IMR-90 (cell line): ENCODE results near the gene KLRB1. TPM values are rescaled to one million over a fixed set of nuclear protein-coding genes. Genes with fewer than 3 reads are reported as not detected.

Experiments used
- ATAC-seq: fragments of 200-7000 bp; cut with Tn5 transposase; 2 replicates; pipeline ENCODE4 v1.9.1; 2020; ENCODE audit warnings: low read depth, mild to moderate bottlenecking, moderate library complexity
- BruUV-seq: library from RNA; stranded (reverse); fragments of 400-500 nt; replicated peaks from 2 replicates; lab custom pipeline; 2021; lab: Mats Ljungman, UMichigan
- CTCF ChIA-PET: fragments of 300-600 bp; formaldehyde crosslinking; extraction: SDS; loops from one replicate; lab custom pipeline; 2021; ENCODE audit warnings: antibody characterized with exemption; lab: Yijun Ruan, JAX
- POLR2A ChIA-PET: fragments of 300-600 bp; sonication (Branson Sonifier 250); formaldehyde crosslinking; loops from one replicate; lab custom pipeline; 2022; ENCODE audit warnings: antibody characterized with exemption; ENCODE audit not compliant: unreplicated experiment; lab: Charles Lee
- DNase-seq: peaks from one replicate; pipeline ENCODE4 v3.0.0; 2013
- H2AFZ ChIP-seq: replicated peaks from 2 replicates; pipeline ENCODE3; 2013; ENCODE audit warnings: low read length, mild to moderate bottlenecking; ENCODE audit not compliant: poor library complexity
- H2AK5ac ChIP-seq: 2 replicates; pipeline ENCODE4 v1.6.1; 2013; ENCODE audit warnings: low read depth, low read length, inconsistent platforms
- H2AK9ac ChIP-seq: replicated peaks from 2 replicates; pipeline ENCODE3; 2013; ENCODE audit warnings: mild to moderate bottlenecking, low read depth, low read length, moderate library complexity; ENCODE audit not compliant: poor library complexity
- H2BK120ac ChIP-seq: 2 replicates; pipeline ENCODE4 v1.6.1; 2013; ENCODE audit warnings: low read depth, low read length, inconsistent platforms
- H2BK15ac ChIP-seq: 3 replicates; pipeline ENCODE4 v1.6.1; 2013; ENCODE audit warnings: low read depth, low read length, inconsistent platforms
- H2BK20ac ChIP-seq: 2 replicates; pipeline ENCODE4 v1.6.1; 2013; ENCODE audit warnings: low read depth, mild to moderate bottlenecking, inconsistent platforms, low read length, moderate library complexity
- H2BK5ac ChIP-seq: 2 replicates; pipeline ENCODE4 v1.6.1; 2013; ENCODE audit warnings: mild to moderate bottlenecking, low read depth, low read length, inconsistent platforms; ENCODE audit not compliant: poor library complexity, severe bottlenecking
- H3K14ac ChIP-seq: replicated peaks from 2 replicates; pipeline ENCODE4 v1.6.1; 2013; ENCODE audit warnings: low read depth, low read length, inconsistent platforms
- H3K18ac ChIP-seq: 2 replicates; pipeline ENCODE4 v1.6.1; 2013; ENCODE audit warnings: low read depth, low read length, control low read depth
- H3K23ac ChIP-seq: 2 replicates; pipeline ENCODE4 v1.6.1; 2013; ENCODE audit warnings: low read depth, low read length, inconsistent platforms
- H3K27ac ChIP-seq: 2 replicates; pipeline ENCODE4 v1.5.1; 2013; ENCODE audit warnings: mild to moderate bottlenecking, control low read depth, low read length; ENCODE audit not compliant: insufficient read depth
- H3K27me3 ChIP-seq: 2 replicates; pipeline ENCODE4 v1.6.1; 2013; ENCODE audit warnings: low read length; ENCODE audit not compliant: control insufficient read depth, insufficient read depth
- H3K36me3 ChIP-seq: 2 replicates; pipeline ENCODE4 v1.6.1; 2013; ENCODE audit warnings: low read length, mixed read lengths; ENCODE audit not compliant: control insufficient read depth, insufficient read depth
- H3K4ac ChIP-seq: 2 replicates; pipeline ENCODE4 v1.6.1; 2013; ENCODE audit warnings: low read depth, low read length, inconsistent platforms
- H3K4me1 ChIP-seq: 2 replicates; pipeline ENCODE4 v1.6.1; 2013; ENCODE audit warnings: low read length, mixed read lengths; ENCODE audit not compliant: control insufficient read depth, insufficient read depth
- H3K4me2 ChIP-seq: 2 replicates; pipeline ENCODE4 v1.6.1; 2013; ENCODE audit warnings: low read depth, mild to moderate bottlenecking, control low read depth, low read length, moderate library complexity
- H3K4me3 ChIP-seq: 2 replicates; pipeline ENCODE4 v1.5.1; 2013; ENCODE audit warnings: low read depth, mild to moderate bottlenecking, control low read depth, low read length, moderate library complexity; ENCODE audit not compliant: insufficient read depth
- H3K56ac ChIP-seq: 2 replicates; pipeline ENCODE4 v1.6.1; 2013; ENCODE audit warnings: low read length, inconsistent platforms; ENCODE audit not compliant: insufficient read depth; ENCODE audit errors: extremely low read depth
- H3K79me1 ChIP-seq, 2 experiments: 2 replicates each; pipeline ENCODE4 v1.6.1; 2013; ENCODE audit warnings: low read length in 2 of 2, inconsistent platforms in 1 of 2, low read depth in 1 of 2
- H3K9ac ChIP-seq: 2 replicates; pipeline ENCODE4 v1.6.1; 2013; ENCODE audit warnings: low read depth, low read length, control low read depth
- H3K9me1 ChIP-seq: 2 replicates; pipeline ENCODE4 v1.6.1; 2013; ENCODE audit warnings: low read length, inconsistent platforms; ENCODE audit not compliant: insufficient read depth
- H3K9me3 ChIP-seq: 2 replicates; pipeline ENCODE4 v1.6.1; 2013; ENCODE audit warnings: low read length; ENCODE audit not compliant: control insufficient read depth, insufficient read depth
- H4K20me1 ChIP-seq: 2 replicates; pipeline ENCODE4 v1.6.1; 2013; ENCODE audit warnings: low read length, inconsistent platforms; ENCODE audit not compliant: insufficient read depth
- H4K5ac ChIP-seq: 2 replicates; pipeline ENCODE4 v1.6.1; 2013; ENCODE audit warnings: mild to moderate bottlenecking, low read depth, low read length, control low read depth
- H4K8ac ChIP-seq, 2 experiments: 2 replicates each; pipeline ENCODE4 v1.6.1; 2013; ENCODE audit warnings: low read depth in 2 of 2, low read length in 2 of 2, control low read depth in 1 of 2, inconsistent platforms in 1 of 2
- H4K91ac ChIP-seq: 2 replicates; pipeline ENCODE4 v1.6.1; 2013; ENCODE audit warnings: low read depth, low read length, inconsistent platforms; ENCODE audit not compliant: insufficient read depth
- BHLHE40 ChIP-seq: fragments of 150-350 bp; IDR thresholded peaks from 2 replicates; pipeline ENCODE4 v1.6.1; 2016; ENCODE audit warnings: mild to moderate bottlenecking, low read depth, low read length
- CEBPB ChIP-seq: IDR thresholded peaks from 2 replicates; pipeline ENCODE4 v1.6.1; 2012; ENCODE audit warnings: low read depth, low read length, improper control_type of control experiment
- CHD1 ChIP-seq: IDR thresholded peaks from 2 replicates; pipeline ENCODE4 v1.6.1; 2012; ENCODE audit warnings: low read depth, low read length, improper control_type of control experiment
- ELK1 ChIP-seq: fragments of 150-350 bp; IDR thresholded peaks from 2 replicates; pipeline ENCODE4 v1.6.1; 2016; ENCODE audit warnings: low read depth, mild to moderate bottlenecking, low read length, moderate library complexity, borderline replicate concordance
- FOS ChIP-seq: fragments of 150-350 bp; IDR thresholded peaks from 2 replicates; pipeline ENCODE4 v1.6.1; 2016; ENCODE audit warnings: low read depth, low read length
- MAFK ChIP-seq: IDR thresholded peaks from 2 replicates; pipeline ENCODE4 v1.6.1; 2012; ENCODE audit warnings: low read depth, low read length, improper control_type of control experiment
- MAZ ChIP-seq: IDR thresholded peaks from 2 replicates; pipeline ENCODE4 v1.6.1; 2012; ENCODE audit warnings: low read depth, mild to moderate bottlenecking, low read length, improper control_type of control experiment, moderate library complexity, borderline replicate concordance
- MXI1 ChIP-seq: IDR thresholded peaks from 2 replicates; pipeline ENCODE4 v1.6.1; 2012; ENCODE audit warnings: low read depth, mild to moderate bottlenecking, low read length, moderate library complexity, borderline replicate concordance
- NFE2L2 ChIP-seq: fragments of 150-350 bp; IDR thresholded peaks from 2 replicates; pipeline ENCODE4 v1.6.1; 2016; ENCODE audit warnings: low read depth, mild to moderate bottlenecking, low read length
- POLR2A ChIP-seq: IDR thresholded peaks from 2 replicates; pipeline ENCODE4 v1.6.1; 2012; ENCODE audit warnings: mild to moderate bottlenecking, low read depth, low read length
- RFX5 ChIP-seq: IDR thresholded peaks from 2 replicates; pipeline ENCODE4 v1.8.0; 2012; ENCODE audit warnings: low read depth, mild to moderate bottlenecking, low read length, moderate library complexity
- SMC3 ChIP-seq: fragments of 150-350 bp; IDR thresholded peaks from 2 replicates; pipeline ENCODE4 v1.6.1; 2016; ENCODE audit warnings: low read depth, mild to moderate bottlenecking, antibody characterized with exemption, low read length, moderate library complexity
- USF2 ChIP-seq: fragments of 150-350 bp; IDR thresholded peaks from 2 replicates; pipeline ENCODE4 v1.6.1; 2017; ENCODE audit warnings: mild to moderate bottlenecking, antibody characterized with exemption, low read length, low read depth
- WGBS, 2 experiments: methylation state at CpG; one replicate each; pipeline versions ENCODE4 v1.1.5 to v1.1.7; 2013; ENCODE audit warnings: missing lambda C conversion rate in 2 of 2; ENCODE audit not compliant: insufficient read length in 1 of 2; ENCODE audit errors: extremely low coverage in 2 of 2; 5-methylcytosine and 5-hydroxymethylcytosine counted together
- dilution Hi-C: fragments of 300-500 bp; cut with HindIII; formaldehyde crosslinking; loops from one replicate; pipeline ENCODE4 v1.14.3; 2018; ENCODE audit warnings: low sequenced_read_pairs; ENCODE audit not compliant: unreplicated experiment
- in situ Hi-C: fragments of 300-500 bp; cut with MboI; formaldehyde crosslinking; loops from 3 replicates; pipeline ENCODE4 v1.14.3; 2019; ENCODE audit warnings: low sequenced_read_pairs, inconsistent platforms, mixed read lengths
- intact Hi-C: fragments of 100-400 bp; cut with micrococcal nuclease; formaldehyde crosslinking; loops from 2 replicates; pipeline ENCODE4 v1.10.0; 2022
- polyA plus RNA-seq, 3 experiments: library from polyadenylated mRNA; depleted of rRNA; stranded (reverse); fragments of >200 nt; gene quantifications; 2 replicates each; pipeline ENCODE4 v1.2.3, GENCODE V29; 2012; ENCODE audit warnings: low replicate concordance in 1 of 3
- total RNA-seq: library from RNA; depleted of rRNA; stranded (reverse); fragments of >200 nt; gene quantifications from 2 replicates; pipeline ENCODE4 v1.2.3, GENCODE V29; 2012

Gene KLRB1
- total and polyA plus RNA-seq, 2 of the 4 experiments (the other 2 are of a cell fraction): not detected

GRCh38 chr12:9598363-9598762 is 9.4 kb downstream of the KLRB1 start:
- intact Hi-C loops: no loop called here
- DNase-seq: no peak

More at GRCh38 chr12:9598363-9598762, 9.4 kb downstream of the KLRB1 start:
- no peak overlapping the region for H4K8ac ChIP-seq
- no peak overlapping the region for H2BK20ac ChIP-seq
- CTCF ChIA-PET: no interaction called here
- dilution Hi-C loops: no loop called here
- TF ChIP-seq NFE2L2 (no peak), MAZ (no peak), USF2 (no peak), CHD1 (no peak), RFX5 (no peak), SMC3 (no peak), MAFK (no peak), ELK1 (no peak), CEBPB (no peak), POLR2A (no peak), BHLHE40 (no peak), FOS (no peak), MXI1 (no peak)
- H2BK15ac ChIP-seq: no peak overlapping the region
- H3K9ac ChIP-seq: no peak overlapping the region
- POLR2A ChIA-PET: no interaction called here
- in situ Hi-C loops: no loop called here
- no peaks in the 10 kb centered on the region for H3K79me1 ChIP-seq
- BruUV-seq: no TSS peak
- no peak overlapping the region for H3K27ac ChIP-seq
- WGBS, 2 experiments: no CpG with 5 or more reads among the region's 3 CpGs
- ATAC-seq: no peak
- H3K14ac ChIP-seq: no peak overlapping the region
- no peak overlapping the region for H2AFZ ChIP-seq
- no peak overlapping the region for H4K5ac ChIP-seq
- no peaks in the 10 kb centered on the region for H3K36me3 ChIP-seq
- no peak overlapping the region for H4K91ac ChIP-seq
- H3K56ac ChIP-seq: no peak overlapping the region
- H3K4ac ChIP-seq: no peak overlapping the region
- no peaks in the 10 kb centered on the region for H3K9me1 ChIP-seq
- no peak overlapping the region for H3K18ac ChIP-seq
- no peak overlapping the region for H2AK9ac ChIP-seq
- no peak overlapping the region for H2BK120ac ChIP-seq
- H4K20me1 ChIP-seq: no peaks in the 10 kb centered on the region
- H3K9me3 ChIP-seq: no peaks in the 10 kb centered on the region
- H3K23ac ChIP-seq: no peak overlapping the region
- H3K27me3 ChIP-seq: no peaks in the 10 kb centered on the region
- H3K4me2 ChIP-seq: no peak overlapping the region
- H3K4me3 ChIP-seq: no peak overlapping the region
- H3K4me1 ChIP-seq: no peaks in the 10 kb centered on the region
- no peak overlapping the region for H2AK5ac ChIP-seq
- H2BK5ac ChIP-seq: no peak overlapping the region
